ENCODE data around the gene SUPT5H. TPM values are rescaled to one million over a fixed set of nuclear protein-coding genes. Genes with fewer than 3 reads are reported as not detected.

The SUPT5H gene
- total and polyA plus RNA-seq, 10 of the 15 experiments (the other 5 are each of a cell fraction or from before 2014, with no cell fraction given), result 27.2 to 194 (median 83.6) TPM

- no peak for TF ChIP-seq ATF2 (IDR thresholded peaks at IDR 0.05; ENCODE audit: low read length)
- no peak for TF ChIP-seq DPF2 (IDR thresholded peaks at IDR 0.05)
- TF ChIP-seq BCL3 (IDR thresholded peaks at IDR 0.05; ENCODE audit: borderline replicate concordance, insufficient read depth, low read depth, low read length, poor library complexity, severe bottlenecking), result peak; percentile 53
- no peak for TF ChIP-seq ZBTB11 (CRISPR knock-in tag; IDR thresholded peaks at IDR 0.05)
- peak; percentile 96 for TF ChIP-seq MXI1 (IDR thresholded peaks at IDR 0.05; ENCODE audit: low read depth, low read length)
- TF ChIP-seq SUZ12 (IDR thresholded peaks at IDR 0.05; ENCODE audit: unreplicated experiment), result no peak
- TF ChIP-seq TBL1XR1 (IDR thresholded peaks at IDR 0.05; ENCODE audit: low read depth, low read length), result no peak
- no peak for TF ChIP-seq BCL11A (IDR thresholded peaks at IDR 0.05; ENCODE audit: low read depth, low read length)
- TF ChIP-seq ZNF207 (IDR thresholded peaks at IDR 0.05; ENCODE audit: borderline replicate concordance), result peak; percentile 78
- TF ChIP-seq IKZF2 (IDR thresholded peaks at IDR 0.05), result no peak
- TF ChIP-seq RELA (IDR thresholded peaks at IDR 0.05; ENCODE audit: borderline replicate concordance, partially characterized antibody), result peak; percentile 83
- TF ChIP-seq ZNF687 (IDR thresholded peaks at IDR 0.05), result peak; percentile 66
- peak; percentile 76 for TF ChIP-seq CHD2 (IDR thresholded peaks at IDR 0.05; ENCODE audit: borderline replicate concordance, low read depth, low read length)
- peak; percentile 100 for TF ChIP-seq POLR2A (IDR thresholded peaks at IDR 0.05; ENCODE audit: low read depth, low read length)
- TF ChIP-seq SPI1 (IDR thresholded peaks at IDR 0.05; ENCODE audit: borderline replicate concordance, insufficient read depth, low read depth, low read length), result peak; percentile 60; the same call in 1 of the 2 replicates
Observed at GRCh38 chr19:39435499-39436349, 9.7 kb upstream of the SUPT5H start, which contains the start of gene RPS16 (continued).

Measured in GM12878 (cell line).